NCI-H446 treated with DMSO at 0.1 percent for 48 hours (cell line): ENCODE data around the gene PRPF19.
A peak's percentile ranks its signal among the peaks of the same experiment; 100 is the strongest.

Experiments
- DNase-seq: peaks from one replicate; lab custom pipeline; 2025; lab: John Stamatoyannopoulos, UW

Gene PRPF19

DNA sequence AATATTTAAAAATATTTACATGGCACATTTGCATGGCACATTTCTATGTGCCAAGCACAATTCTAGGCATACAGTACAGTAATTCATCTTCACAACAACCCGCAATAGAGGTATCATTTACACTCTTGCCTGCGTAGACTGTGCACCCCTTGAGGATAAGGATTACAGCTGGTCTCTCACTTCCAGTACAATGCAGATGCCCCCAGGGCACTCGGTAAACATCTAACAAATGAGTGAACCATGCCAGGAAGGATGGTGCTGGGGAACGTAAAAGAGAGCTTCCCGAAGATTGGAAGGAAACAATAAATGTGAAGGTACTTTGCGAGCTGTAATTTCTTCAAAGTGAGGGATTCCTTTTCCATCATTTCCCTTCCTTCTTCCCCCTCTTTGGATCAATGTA lies 1.3 kb downstream of the PRPF19 start:
- DNase-seq, result no peak

DNA sequence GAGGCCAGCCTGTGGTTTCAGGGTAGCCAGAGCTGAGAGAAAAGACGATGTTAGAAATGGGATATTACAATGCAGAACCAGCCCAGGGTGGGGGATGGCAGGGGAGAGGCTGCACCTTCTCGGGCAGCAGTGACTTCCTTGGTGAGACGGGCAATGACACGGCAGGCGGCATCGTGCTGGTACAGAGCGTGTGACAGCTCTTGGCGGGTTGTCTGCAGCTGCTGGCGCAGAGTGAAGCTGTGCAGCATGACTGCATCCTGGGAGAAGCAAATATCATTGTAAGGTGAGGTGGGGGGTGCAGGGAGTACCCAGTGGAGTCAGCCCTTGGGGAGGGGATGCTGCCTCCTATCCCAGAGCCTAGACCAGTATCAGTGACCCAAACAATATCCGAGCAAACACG lies 3.8 kb downstream of the PRPF19 start:
- no peak for DNase-seq

DNA sequence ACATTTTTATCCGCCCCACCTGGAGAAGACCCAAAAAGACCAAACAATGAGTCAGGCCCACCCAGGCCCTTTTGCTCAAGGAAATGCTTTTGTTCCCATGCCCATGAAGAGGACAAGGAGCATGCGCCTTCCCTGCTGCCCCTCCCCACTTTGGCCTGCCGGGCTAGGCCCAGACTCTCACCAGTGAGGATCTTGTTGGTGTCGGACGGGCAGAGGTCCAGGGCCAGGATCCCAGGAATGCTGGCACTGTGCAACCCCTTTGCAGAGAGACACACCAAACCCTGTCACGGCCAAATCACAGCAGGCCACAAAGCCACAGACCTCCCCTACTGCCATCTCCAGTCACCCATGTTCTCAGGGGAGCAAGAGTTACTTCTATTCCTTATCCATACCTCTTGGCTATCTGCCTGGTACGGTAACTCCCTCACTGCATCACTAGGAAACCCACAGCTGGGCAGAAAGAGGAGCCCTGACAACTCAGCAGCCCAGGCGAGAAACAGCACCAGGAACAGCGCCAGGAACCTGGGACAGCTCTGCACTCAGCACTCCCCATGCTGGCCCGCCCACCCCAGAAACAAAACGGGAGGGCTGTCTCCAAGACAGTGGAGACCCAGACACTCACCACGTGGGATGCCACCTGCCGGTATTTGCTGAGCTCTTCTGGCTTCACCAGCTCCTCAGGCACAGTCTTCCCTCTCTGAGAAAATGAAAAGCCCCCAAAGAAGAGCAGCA lies 5.5 kb downstream of the PRPF19 start:
- DNase-seq, result no peak

GRCh38 chr11:60899977-60900376 lies 6.4 kb downstream of the PRPF19 start:
- DNase-seq, result no peak

GRCh38 chr11:60899046-60899936 lies 7.1 kb downstream of the PRPF19 start:
- no peak for DNase-seq

GRCh38 chr11:60897496-60897895 lies 8.9 kb downstream of the PRPF19 start:
- DNase-seq, result no peak

DNA sequence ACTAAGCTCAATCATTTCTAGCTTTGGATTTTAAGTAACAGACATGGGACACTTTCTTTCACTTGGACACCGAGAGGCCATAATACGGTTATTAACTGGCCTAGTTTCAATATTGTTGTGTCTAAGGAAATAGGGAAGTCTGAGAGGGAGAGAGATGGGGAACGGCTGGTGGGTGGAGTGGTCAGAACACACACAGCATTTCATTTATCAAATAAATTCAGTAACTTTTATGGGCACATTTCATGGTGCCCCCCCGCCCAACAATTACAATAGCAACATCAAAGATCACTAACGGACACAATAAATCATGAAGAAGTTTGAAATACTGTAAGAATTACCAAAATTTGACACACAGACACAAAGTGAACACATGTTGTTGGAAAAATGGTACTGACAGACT lies 10.7 kb downstream of the PRPF19 start:
- no peak for DNase-seq

DNA sequence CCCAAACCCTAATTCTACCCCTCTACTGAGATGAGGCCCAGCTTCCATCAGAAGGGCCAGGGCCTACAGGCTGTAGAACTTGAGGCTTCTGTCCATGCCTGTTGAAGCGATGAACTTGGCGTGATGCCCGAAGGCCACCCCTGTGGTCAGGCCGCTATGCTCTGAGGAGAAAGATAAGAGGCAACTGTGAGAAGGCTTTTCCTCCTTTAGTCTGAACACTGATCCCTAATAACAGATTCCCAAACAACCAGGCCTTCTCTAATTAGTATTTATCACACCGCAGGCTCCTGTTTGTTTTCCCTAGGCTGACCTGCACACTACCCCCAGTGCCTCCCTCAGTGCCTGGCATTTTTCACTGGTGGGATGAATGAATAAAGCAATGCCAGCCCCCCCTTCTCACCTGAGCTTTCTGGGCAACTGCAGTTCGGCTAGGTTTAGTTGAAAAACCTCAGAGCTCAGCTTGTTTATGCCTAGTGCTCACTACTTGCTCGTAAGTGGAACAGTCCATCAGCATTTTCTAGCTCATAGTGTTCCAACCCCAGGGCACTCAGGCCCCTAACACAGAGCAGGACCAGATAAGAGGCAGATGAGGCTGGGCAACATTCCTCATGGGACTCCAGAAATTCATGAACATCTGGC lies 15.2 kb downstream of the PRPF19 start:
- no peak for DNase-seq

GRCh38 chr11:60890696-60891095 lies 15.7 kb downstream of the PRPF19 start:
- DNase-seq, result no peak

- DNase-seq, result no peak
Observed at GRCh38 chr11:60889869-60890311, 16.5 kb downstream of the PRPF19 start.

DNA sequence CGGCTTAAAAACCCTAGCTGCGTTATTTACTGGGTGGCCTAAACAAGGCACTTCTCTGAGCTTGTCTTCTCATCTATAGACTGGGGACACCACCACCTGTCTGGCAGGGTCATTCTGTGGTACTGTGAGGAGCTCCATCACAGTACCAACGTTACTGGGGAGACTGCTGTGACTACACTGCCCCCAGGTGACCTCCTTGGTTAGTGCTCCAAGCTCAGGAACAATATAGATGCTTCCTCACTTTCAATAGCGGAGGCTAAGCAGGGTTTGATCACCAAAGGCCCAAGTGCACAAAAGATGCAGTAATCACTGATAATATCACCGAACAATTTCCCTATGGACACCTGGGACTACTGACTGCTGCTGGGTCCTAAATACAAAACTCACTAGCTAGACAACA lies 18.8 kb downstream of the PRPF19 start:
- peak; percentile 12 for DNase-seq

- DNase-seq, result no peak
Observed at GRCh38 chr11:60880643-60881282, 25.6 kb downstream of the PRPF19 start.

- no peak for DNase-seq
Observed at GRCh38 chr11:60879971-60880588, 26.3 kb downstream of the PRPF19 start.

GRCh38 chr11:60879104-60879503 lies 27.3 kb downstream of the PRPF19 start:
- DNase-seq, result no peak

- no peak for DNase-seq
Observed at GRCh38 chr11:60878245-60879101, 27.9 kb downstream of the PRPF19 start.

DNA sequence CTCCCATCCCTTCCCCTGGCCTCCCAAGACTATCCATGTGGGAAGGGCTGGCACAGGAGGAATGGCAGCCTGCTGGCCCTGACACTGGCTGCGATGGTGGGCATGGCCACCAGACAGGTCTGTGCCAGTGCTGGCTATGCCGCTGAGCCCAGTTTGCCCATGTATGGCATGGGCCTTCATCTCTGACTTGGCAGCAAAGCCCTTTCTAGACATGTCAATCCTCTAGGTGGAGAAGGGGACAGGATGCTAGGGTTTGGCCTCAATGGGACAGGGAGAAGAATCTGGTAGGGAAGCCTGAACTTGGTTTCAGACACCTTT lies 30.3 kb downstream of the PRPF19 start:
- DNase-seq, result no peak

DNA sequence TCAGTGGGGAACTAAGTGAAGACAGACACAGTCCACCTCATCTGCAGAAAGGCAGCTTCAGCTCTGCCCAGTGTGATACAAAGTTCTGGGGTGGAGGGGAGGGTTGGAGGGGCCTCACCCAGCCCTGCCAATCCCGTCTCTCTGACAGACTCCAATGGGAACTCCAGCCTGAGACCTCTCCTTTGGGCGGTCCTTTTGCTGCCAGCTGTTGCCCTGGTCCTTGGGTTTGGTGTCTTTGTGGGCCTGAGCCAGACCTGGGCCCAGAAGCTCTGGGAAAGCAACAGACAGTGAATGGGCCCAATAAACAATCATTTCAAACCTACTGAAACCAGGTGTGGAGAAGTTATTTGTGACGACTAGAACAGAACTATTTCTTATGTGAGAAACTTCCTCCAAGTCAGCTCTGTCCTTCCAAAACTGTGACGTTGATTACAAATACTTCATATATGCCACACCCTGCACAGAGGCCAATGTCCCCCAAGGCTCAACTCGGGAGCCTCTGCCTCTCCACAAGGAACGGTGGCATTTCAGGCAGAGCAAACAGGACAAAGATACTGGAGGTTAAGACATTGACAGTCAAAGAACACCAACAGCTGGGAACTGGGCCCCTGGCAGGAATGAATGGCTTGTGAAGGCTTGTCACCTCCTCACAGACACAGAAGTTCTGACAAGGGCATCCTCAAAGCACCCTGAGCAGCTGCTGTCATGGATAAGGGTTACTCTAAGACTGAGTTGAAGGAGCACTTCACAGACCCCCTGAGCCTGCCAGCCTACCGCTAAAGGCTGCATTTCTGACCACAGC lies 30.8 kb downstream of the PRPF19 start:
- DNase-seq, result no peak

- no peak for DNase-seq
Observed at GRCh38 chr11:60874421-60875365, 31.7 kb downstream of the PRPF19 start.

DNA sequence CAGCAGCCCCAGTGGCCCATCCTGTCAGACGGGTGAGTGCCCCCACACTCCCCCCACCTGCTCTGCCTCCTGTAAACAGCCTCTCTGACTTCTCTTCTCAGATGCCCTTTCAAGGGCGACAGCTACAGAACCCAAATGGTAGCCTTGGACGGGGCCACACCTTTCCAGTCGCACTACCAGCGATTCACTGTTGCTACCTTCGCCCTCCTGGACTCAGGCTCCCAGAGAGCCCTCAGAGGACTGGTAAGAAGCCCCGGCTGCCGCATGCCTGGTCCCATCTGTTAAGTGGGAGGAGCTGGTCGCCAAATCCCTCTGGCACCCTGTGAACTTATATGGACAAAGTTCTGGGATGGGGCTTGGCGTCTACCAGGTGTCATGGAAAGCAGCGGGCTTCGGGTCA lies 32.9 kb downstream of the PRPF19 start:
- no peak for DNase-seq
